GM12875 (cell line): Measurements from ENCODE around the gene GALNT7.

Experiments used
- H3K4me3 ChIP-seq: one replicate; pipeline ENCODE4 v1.5.1; 2011; ENCODE audit warnings: low read depth, low read length, control low read depth
- CTCF ChIP-seq: IDR thresholded peaks from 2 replicates; pipeline ENCODE4 v1.5.1; 2011; ENCODE audit warnings: low read depth, mild to moderate bottlenecking, control low read depth, inconsistent platforms, low read length, moderate library complexity, borderline replicate concordance; ENCODE audit not compliant: insufficient read depth

The GALNT7 gene

DNA sequence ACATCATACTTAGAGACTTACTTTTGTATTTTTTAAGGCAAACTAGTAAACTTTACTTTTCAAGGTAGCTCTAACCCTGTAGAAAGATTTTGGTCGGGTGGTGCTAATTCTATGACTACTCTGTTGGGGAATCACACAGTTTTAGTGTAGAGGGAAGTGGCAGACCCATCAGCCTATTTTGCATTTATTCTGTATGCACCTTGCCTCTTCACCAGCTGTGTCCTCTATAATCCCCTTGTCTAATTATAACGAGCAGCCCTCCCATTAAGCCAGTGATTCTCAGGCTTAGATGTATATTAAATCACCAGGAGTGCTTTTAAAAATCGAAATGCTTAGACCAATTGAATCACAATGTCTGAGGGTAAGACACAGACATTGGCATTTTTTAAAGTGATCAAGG lies 78.1 kb downstream of the GALNT7 start:
- no peak for TF ChIP-seq CTCF
- no peak overlapping the region for H3K4me3 ChIP-seq

DNA sequence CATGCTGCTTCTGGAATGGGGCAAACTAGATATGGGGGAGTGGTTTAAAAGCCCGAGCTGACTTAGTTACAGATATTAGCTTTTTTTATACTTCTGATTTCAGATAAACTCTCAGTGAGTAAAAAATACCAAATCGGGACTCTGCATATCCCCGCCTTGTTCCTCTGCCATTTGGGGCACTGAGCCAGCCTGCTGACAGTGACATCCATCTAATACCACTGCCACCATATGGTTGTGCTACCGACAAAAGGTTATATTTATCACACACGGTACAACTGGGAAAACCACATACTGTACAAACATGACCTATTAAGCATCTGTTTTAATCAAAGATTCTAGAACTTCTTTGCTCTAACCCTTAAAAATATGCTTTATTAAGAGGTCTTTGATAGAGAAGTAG lies 78.7 kb downstream of the GALNT7 start:
- TF ChIP-seq CTCF: no peak
- H3K4me3 ChIP-seq: no peak overlapping the region

DNA sequence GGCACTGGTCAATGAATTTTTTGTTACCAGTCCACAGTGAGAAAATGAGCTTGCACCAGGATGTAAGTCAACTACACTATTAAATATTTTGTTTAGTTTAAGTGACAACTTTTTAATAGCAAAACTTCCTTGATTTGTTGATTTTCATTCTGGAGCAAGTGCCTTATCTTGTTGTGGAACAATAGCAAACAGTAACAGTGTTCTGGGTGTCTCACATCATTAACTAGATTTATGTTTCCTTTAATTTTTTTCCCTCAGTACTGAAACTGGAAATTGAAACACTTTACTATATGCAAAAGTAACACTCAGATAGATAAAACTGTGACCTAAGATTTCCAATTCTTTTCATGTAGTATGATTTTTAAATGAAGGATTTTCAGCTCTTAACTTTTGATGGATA lies 80.1 kb downstream of the GALNT7 start:
- no peak for TF ChIP-seq CTCF
- no peak overlapping the region for H3K4me3 ChIP-seq

- no peak for TF ChIP-seq CTCF
Measured at GRCh38 chr4:173252024-173252935, 83.7 kb downstream of the GALNT7 start.

DNA sequence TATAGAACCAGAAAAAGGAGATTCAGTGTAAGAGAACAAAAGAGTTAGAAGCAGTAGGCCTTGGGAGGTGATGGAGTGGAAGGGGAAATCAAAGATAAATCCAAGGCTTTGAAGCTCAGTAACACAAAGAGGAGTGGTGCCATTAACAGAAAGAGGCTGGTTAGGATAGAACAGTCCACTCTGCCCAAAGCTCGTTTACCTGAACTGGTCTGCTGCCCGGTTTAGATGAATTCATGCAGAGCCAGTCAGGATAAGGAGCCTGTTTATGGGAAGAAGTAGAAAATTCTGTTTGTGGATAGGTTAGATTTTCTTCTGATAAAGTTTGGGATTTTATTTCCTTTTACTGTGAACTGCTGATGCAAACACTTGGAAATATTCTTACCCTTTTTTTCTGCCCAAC lies 85.0 kb downstream of the GALNT7 start:
- H3K4me3 ChIP-seq: no peak overlapping the region
- TF ChIP-seq CTCF: no peak

More at GRCh38 chr4:173252024-173252935, 83.7 kb downstream of the GALNT7 start:
- no peak overlapping the region for H3K4me3 ChIP-seq

DNA sequence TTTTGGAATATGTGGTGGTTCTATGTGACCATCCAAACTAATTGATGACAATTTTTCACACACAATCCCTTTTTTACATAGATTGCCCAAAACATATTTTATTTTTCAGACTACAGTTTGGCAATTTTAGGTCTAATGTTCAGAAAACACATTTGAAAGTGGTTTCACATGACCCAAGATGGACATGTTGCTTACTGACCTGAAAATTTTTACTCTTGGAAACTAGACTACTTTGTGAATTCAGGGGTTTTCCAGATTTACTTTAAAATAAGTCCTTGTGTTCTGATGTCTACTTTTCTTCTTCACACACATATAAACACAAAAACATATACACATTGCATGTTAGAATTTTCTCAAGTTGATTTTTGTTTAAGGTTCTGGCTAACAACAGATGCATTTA lies 86.0 kb downstream of the GALNT7 start:
- no peak overlapping the region for H3K4me3 ChIP-seq
- TF ChIP-seq CTCF: no peak

- TF ChIP-seq CTCF: no peak
- H3K4me3 ChIP-seq: no peak overlapping the region
Measured at GRCh38 chr4:173256825-173257224, 88.2 kb downstream of the GALNT7 start.
